Activated CD4-positive, alpha-beta memory T cell treated with anti-CD3 and anti-CD28 coated beads for 36 hours (primary cell): ENCODE measurements around the gene RMDN3. TPM values are rescaled to one million over a fixed set of nuclear protein-coding genes. Genes with fewer than 3 reads are reported as not detected.
A peak's percentile ranks its signal among the peaks of the same experiment; 100 is the strongest.

ENCODE experiments used
- CTCF ChIA-PET: fragments of 350-600 bp; sonication (Branson Sonifier 250); formaldehyde crosslinking; loops from one replicate; lab custom pipeline; 2021; ENCODE audit warnings: antibody characterized with exemption, inconsistent platforms; lab: Charles Lee
- POLR2A ChIA-PET: fragments of 350-600 bp; sonication (Branson Sonifier 250); formaldehyde crosslinking; loops from one replicate; lab custom pipeline; 2021; ENCODE audit warnings: antibody characterized with exemption; lab: Charles Lee
- DNase-seq: peaks from one replicate; pipeline ENCODE4 v3.0.0-alpha.2; 2020
- H3K27ac Mint-ChIP-seq: one replicate; pipeline ENCODE4 v1.8.0; 2021; ENCODE audit warnings: mixed read lengths
- H3K27me3 Mint-ChIP-seq: one replicate; pipeline ENCODE4 v1.8.0; 2021; ENCODE audit warnings: mixed read lengths
- H3K36me3 Mint-ChIP-seq: one replicate; pipeline ENCODE4 v1.8.0; 2021; ENCODE audit warnings: mixed read lengths
- H3K4me1 Mint-ChIP-seq: one replicate; pipeline ENCODE4 v1.8.0; 2021; ENCODE audit warnings: low read depth, mixed read lengths
- H3K4me3 Mint-ChIP-seq: one replicate; pipeline ENCODE4 v1.8.0; 2021; ENCODE audit warnings: mild to moderate bottlenecking, mixed read lengths
- H3K9me3 Mint-ChIP-seq: one replicate; pipeline ENCODE4 v1.8.0; 2021; ENCODE audit warnings: mixed read lengths
- intact Hi-C: fragments of 100-400 bp; cut with micrococcal nuclease; formaldehyde crosslinking; loops from one replicate; pipeline ENCODE4 v1.15.1; 2023
- total RNA-seq, 2 experiments: library from RNA; stranded (reverse); gene quantifications; one replicate each; pipeline ENCODE4 v1.2.3, GENCODE V29; 2021

RMDN3 gene
- total RNA-seq, 2 experiments from 2014 or later = 22.6 to 22.7 TPM

DNA sequence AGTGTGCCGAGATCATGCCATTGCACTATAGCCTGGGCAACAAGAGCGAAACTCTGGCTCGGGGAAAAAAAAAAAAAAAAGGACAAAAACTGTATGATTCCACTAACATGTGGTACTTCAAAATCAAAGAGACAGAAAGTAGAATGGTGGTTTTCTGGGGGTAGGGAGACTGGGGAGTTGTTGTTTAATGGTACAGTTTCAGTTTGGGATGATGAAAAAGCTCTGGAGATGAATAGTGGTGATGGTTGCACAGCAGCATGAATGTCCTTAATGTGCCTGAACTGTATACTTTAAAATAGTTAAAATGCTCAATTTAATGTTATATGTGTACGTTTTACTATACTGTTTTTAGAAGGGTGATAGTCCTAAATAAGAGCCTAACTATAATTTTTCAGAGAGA lies 32.7 kb downstream of the RMDN3 start:
- H3K27ac Mint-ChIP-seq = no peak overlapping the region
- no peaks in the 10 kb centered on the region for H3K27me3 Mint-ChIP-seq
- ChIA-PET CTCF (interaction anchor here (0.8 to 1.3 kb wide), 3 partner anchors 17 to 136 kb away, joined by 3 to 7 read pairs (median 3); no protein-coding TSS in a partner anchor), POLR2A (interaction anchor here (0.6 kb wide), 1 partner anchor 43 kb away, joined by 5 read pairs; no protein-coding TSS in a partner anchor)
- no peak overlapping the region for H3K4me3 Mint-ChIP-seq
- no peak for DNase-seq
- intact Hi-C loops = loop anchor here (2.0 kb wide), 1 partner anchor 28 kb away; the partner anchor contains the start of gene RAD51
- H3K9me3 Mint-ChIP-seq = no peaks in the 10 kb centered on the region
- H3K4me1 Mint-ChIP-seq = peaks cover 14% of the 10 kb centered on the region
- H3K36me3 Mint-ChIP-seq = peaks cover 31% of the 10 kb centered on the region

DNA sequence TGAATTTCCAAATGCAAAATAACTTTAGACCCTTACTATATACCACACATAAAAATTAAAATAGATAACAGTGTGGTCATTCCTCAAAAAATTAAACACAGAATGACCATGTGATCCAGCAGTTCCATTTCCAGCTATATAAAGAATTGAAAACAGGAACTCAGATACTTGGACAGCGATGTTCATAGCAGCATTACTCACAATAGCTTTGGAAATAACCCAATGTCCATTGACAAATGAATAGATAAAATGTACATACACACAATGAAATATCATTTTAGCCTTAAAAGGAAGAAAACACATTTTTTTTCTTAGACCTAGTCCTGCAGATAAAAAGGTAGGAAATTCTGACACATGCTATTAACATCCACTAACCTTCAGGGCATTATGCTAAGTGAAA lies 33.4 kb downstream of the RMDN3 start:
- peaks cover 14% of the 10 kb centered on the region for H3K4me1 Mint-ChIP-seq
- intact Hi-C loops = loop anchor here (2.0 kb wide), 1 partner anchor 27 kb away; the partner anchor contains the start of gene RAD51
- H3K4me3 Mint-ChIP-seq = no peak overlapping the region
- ChIA-PET CTCF (interaction anchor here (0.6 to 1.1 kb wide), 3 partner anchors 14 to 81 kb away, joined by 3 to 4 read pairs (median 3); no protein-coding TSS in a partner anchor), POLR2A (no interaction called here)
- no peaks in the 10 kb centered on the region for H3K27me3 Mint-ChIP-seq
- H3K27ac Mint-ChIP-seq = no peak overlapping the region
- no peaks in the 10 kb centered on the region for H3K9me3 Mint-ChIP-seq
- H3K36me3 Mint-ChIP-seq = peaks cover 33% of the 10 kb centered on the region
- DNase-seq = no peak

DNA sequence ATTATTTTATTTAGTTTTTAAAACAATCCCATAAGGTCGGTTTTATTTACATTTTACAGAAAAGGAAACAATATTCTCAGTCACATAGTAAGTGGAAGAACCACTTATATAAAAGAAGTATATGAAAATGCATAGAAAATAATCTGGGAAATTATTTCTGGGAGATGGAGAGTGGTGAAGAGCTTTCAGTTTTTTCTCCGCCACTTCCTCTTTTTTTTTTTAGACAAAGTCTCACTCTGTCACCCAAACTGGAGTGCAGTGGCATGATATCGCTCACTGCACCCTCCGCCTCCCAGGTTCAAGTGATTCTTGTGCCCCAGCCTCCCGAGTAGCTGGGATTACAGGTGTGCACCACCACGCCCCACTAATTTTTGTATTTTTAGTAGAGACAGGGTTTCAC lies 38.9 kb downstream of the RMDN3 start:
- CTCF ChIA-PET = no interaction called here
- H3K27me3 Mint-ChIP-seq = no peaks in the 10 kb centered on the region
- H3K4me1 Mint-ChIP-seq = no peaks in the 10 kb centered on the region
- H3K36me3 Mint-ChIP-seq = peaks cover 39% of the 10 kb centered on the region
- intact Hi-C loops = no loop called here
- H3K4me3 Mint-ChIP-seq = no peak overlapping the region
- no peaks in the 10 kb centered on the region for H3K9me3 Mint-ChIP-seq
- no peak for DNase-seq
- no peak overlapping the region for H3K27ac Mint-ChIP-seq
- POLR2A ChIA-PET = no interaction called here

DNA sequence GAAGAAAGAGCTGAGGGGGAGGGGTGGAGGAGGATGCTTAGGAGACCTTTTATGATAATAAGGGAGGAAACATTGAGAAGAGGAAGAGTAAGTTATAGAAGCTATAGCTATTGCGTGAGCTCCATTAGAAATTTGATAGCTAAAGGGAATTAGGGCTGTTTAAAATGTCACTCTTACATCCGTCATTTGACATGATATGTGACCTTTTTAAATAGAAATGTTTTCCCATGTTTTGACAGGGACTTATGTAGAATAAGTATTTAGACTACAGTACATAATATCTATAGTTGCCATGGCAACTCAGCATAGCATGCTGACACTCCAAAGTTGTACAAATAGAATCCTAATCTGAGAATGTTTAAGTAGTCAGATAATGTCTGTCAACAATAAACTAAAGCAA lies 40.9 kb downstream of the RMDN3 start:
- H3K36me3 Mint-ChIP-seq = peaks cover 43% of the 10 kb centered on the region

DNA sequence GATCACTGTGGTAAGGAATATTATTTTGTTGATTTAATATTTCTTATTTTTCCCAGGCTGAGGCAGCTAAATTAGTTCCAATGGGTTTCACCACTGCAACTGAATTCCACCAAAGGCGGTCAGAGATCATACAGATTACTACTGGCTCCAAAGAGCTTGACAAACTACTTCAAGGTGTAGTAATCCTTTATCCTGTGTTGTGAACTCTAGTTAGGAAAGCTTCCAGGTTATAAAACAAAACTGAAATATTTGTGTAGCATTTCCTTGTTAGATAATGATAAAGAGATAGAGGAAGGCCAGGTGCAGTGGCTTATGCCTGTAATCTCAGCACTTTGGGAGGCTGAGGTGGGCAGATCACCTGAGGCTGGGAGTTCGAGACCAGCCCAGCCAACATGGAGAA lies 48.9 kb downstream of the RMDN3 start:
- POLR2A ChIA-PET = interaction anchor here (1.6 kb wide), 1 partner anchor 11 kb away, joined by 5 read pairs; the partner anchor contains the start of gene RAD51
- Mint-ChIP-seq H3K27ac (no peak overlapping the region), H3K27me3 (no peaks in the 10 kb centered on the region), H3K4me3 (no peak overlapping the region), H3K36me3 (peaks cover 41% of the 10 kb centered on the region), H3K4me1 (no peaks in the 10 kb centered on the region), H3K9me3 (no peaks in the 10 kb centered on the region)
- DNase-seq = no peak
- intact Hi-C loops = no loop called here
- CTCF ChIA-PET = interaction anchor here (0.9 to 1.3 kb wide), 3 partner anchors 11 to 153 kb away, joined by 3 to 4 read pairs (median 3); partner anchors contain the start of gene RAD51

More for the DNA sequence above, 40.9 kb downstream of the RMDN3 start:
- Mint-ChIP-seq H3K27ac (no peak overlapping the region), H3K27me3 (no peaks in the 10 kb centered on the region), H3K4me1 (no peaks in the 10 kb centered on the region), H3K4me3 (no peak overlapping the region), H3K9me3 (no peaks in the 10 kb centered on the region)
- ChIA-PET CTCF (interaction anchor here (1.1 kb wide), 1 partner anchor 10 kb away, joined by 3 read pairs; no protein-coding TSS in a partner anchor), POLR2A (no interaction called here)
- intact Hi-C loops = no loop called here
- DNase-seq = no peak

DNA sequence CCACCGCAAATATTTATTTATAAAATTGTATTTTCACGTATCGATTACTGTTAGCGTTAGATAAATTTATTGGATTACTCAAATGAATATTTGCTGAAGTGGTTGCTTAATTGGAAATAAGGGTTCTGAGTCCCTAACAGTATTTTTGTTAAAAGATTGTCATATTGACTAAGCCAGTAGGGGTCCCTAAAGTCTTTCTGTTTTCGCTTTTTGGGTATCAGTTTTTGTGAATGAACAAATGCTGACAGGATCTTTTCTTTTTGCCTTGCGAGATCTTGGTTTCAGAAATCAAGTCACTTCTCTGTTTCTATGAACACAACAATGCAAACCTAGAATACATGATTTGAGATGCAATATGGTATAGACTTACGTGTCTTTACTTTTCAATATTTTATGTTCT lies 53.0 kb downstream of the RMDN3 start:
- ChIA-PET POLR2A (no interaction called here), CTCF (interaction anchor here (0.7 kb wide), 1 partner anchor 193 kb away, joined by 3 read pairs; no protein-coding TSS in a partner anchor)
- peaks cover 53% of the 10 kb centered on the region for H3K36me3 Mint-ChIP-seq
- no peak overlapping the region for H3K4me3 Mint-ChIP-seq
- H3K27ac Mint-ChIP-seq = no peak overlapping the region
- intact Hi-C loops = no loop called here
- H3K9me3 Mint-ChIP-seq = no peaks in the 10 kb centered on the region
- peaks cover 15% of the 10 kb centered on the region for H3K4me1 Mint-ChIP-seq
- no peak for DNase-seq
- H3K27me3 Mint-ChIP-seq = no peaks in the 10 kb centered on the region

DNA sequence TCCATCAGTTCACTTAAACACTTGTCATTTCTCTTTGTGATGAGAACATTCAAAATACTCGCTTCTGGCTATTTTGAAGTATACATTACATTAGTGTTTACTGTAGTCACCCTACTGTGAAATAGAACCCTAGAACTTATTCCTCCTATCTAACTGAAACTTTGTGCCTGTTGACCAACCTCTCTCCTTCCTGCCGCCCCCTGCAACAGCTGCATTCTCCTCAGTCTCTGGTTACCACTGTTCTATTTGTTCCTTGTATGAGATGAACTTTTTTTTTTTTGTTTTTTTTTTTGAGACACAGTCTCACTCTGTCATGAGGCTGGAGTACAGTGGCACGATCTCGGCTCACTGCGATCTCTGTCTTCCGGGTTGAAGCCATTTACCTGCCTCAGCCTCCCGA lies 57.1 kb downstream of the RMDN3 start:
- H3K4me3 Mint-ChIP-seq = no peak overlapping the region
- H3K9me3 Mint-ChIP-seq = no peaks in the 10 kb centered on the region
- intact Hi-C loops = loop anchor here (10.0 kb wide), 1 partner anchor 293 kb away; the partner anchor contains the start of gene IVD
- CTCF ChIA-PET = no interaction called here
- H3K27ac Mint-ChIP-seq = no peak overlapping the region
- POLR2A ChIA-PET = no interaction called here
- H3K36me3 Mint-ChIP-seq = peaks cover 50% of the 10 kb centered on the region
- no peak for DNase-seq
- H3K4me1 Mint-ChIP-seq = peaks cover 30% of the 10 kb centered on the region
- H3K27me3 Mint-ChIP-seq = no peaks in the 10 kb centered on the region

DNA sequence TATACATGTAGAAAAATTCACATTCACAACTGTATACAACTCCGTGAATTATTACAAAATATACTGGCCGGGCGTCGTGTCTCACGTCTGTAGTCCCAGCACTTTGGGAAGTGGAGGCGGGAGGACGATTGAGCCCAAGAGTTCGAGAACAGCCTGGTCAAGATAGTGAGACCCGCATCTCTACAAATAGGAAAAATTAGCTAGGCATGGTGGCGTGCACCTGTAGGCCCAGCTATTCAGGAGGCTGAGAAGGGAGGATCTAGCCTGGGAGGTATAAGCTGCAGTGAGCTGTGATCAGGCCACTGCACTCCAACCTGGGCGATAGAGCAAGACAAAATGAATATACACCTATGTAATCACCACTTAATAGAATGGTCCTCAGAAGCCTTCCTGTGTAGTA lies 58.8 kb downstream of the RMDN3 start:
- POLR2A ChIA-PET = interaction anchor here (1.2 to 2.5 kb wide), 3 partner anchors 68 to 127 kb away, joined by 3 to 18 read pairs (median 6); partner anchors contain the start of genes DNAJC17, GCHFR and RPUSD2
- H3K27ac Mint-ChIP-seq = no peak overlapping the region
- peaks cover 47% of the 10 kb centered on the region for H3K36me3 Mint-ChIP-seq
- no peaks in the 10 kb centered on the region for H3K9me3 Mint-ChIP-seq
- peaks cover 30% of the 10 kb centered on the region for H3K4me1 Mint-ChIP-seq
- no peak for DNase-seq
- peak overlapping the region; percentile 91 for H3K4me3 Mint-ChIP-seq
- no peaks in the 10 kb centered on the region for H3K27me3 Mint-ChIP-seq
- CTCF ChIA-PET = interaction anchor here (0.7 to 2.4 kb wide), 3 partner anchors 58 to 1361 kb away, joined by 3 to 11 read pairs (median 3); no protein-coding TSS in a partner anchor
- intact Hi-C loops = loop anchor here (10.0 kb wide), 1 partner anchor 291 kb away; the partner anchor contains the start of gene IVD

DNA sequence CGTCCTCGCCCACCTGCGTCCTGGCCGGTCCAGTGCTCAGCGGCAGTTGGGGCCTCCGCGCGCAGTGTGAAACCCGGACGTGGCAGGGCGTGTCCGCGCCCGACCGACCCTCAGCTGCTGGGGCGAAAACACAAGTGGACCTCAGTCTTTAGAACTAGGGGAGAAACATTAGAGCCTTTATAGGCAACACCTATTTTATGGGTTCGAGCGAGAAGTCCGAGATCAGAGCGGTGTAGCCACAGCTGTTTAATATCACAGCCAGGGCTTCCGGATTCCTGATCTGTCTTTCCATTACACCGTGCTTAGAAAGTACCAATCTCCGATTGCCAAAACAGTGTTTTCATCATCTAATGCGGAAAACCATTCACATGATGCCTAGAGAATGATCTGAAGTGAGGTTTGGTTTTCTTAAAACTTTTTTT lies 59.6 kb downstream of the RMDN3 start:
- intact Hi-C loops = loop anchor here (2.0 to 10.0 kb wide), 4 partner anchors 17 to 291 kb away; partner anchors contain the start of genes CCDC32 and IVD
- ChIA-PET CTCF (interaction anchor here (0.7 to 2.4 kb wide), 11 partner anchors 10 to 1362 kb away, joined by 3 to 17 read pairs (median 7); partner anchors contain the start of gene VPS18), POLR2A (interaction anchor here (1.0 to 2.5 kb wide), 14 partner anchors 10 to 535 kb away, joined by 3 to 18 read pairs (median 4); partner anchors contain the start of genes BUB1B, C15orf62, DNAJC17 and GCHFR)
- Mint-ChIP-seq H3K27ac (peak overlapping the region; percentile 98), H3K9me3 (no peaks in the 10 kb centered on the region), H3K27me3 (no peaks in the 10 kb centered on the region), H3K36me3 (peaks cover 42% of the 10 kb centered on the region), H3K4me3 (peak overlapping the region; percentile 91), H3K4me1 (peaks cover 30% of the 10 kb centered on the region)
- no peak for DNase-seq

DNA sequence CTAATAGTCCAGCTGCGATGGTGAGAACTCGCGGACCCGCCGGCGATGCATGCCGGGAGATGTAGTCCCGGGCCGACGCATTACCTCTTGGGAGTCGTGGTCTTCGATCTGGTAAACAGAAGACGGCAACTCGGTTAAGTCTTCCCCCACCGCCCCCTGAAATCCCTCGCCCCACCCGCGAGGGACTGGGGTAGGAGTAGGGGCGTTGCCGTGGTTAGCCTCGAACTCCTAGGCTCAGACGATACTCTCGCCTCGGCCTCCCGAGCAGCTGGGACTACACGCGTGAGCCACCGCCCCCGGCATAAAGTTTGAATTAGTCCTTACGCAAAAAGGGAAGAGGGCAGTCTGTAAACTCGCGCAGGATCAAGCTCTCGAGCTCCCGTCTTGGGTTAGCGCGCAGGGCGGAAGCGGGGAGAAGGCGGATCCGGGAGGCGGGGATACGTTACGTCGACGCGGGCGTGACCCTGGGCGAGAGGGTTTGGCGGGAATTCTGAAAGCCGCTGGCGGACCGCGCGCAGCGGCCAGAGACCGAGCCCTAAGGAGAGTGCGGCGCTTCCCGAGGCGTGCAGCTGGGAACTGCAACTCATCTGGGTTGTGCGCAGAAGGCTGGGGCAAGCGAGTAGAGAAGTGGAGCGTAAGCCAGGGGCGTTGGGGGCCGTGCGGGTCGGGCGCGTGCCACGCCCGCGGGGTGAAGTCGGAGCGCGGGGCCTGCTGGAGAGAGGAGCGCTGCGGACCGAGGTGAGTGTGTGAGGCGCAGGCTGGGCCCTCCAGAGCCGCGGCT lies 60.2 kb downstream of the RMDN3 start, which contains the start of gene RAD51:
RAD51 (plus strand) TSS at position 487 of the 781 bp plus-strand sequence. CDS start 3,585 bp downstream, outside the sequence.
- ChIA-PET CTCF (interaction anchor here (0.8 to 2.4 kb wide), 16 partner anchors 10 to 536 kb away, joined by 3 to 17 read pairs (median 6); partner anchors contain the start of genes CHP1, RHOV and VPS18), POLR2A (interaction anchor here (0.6 to 2.5 kb wide), 20 partner anchors 10 to 534 kb away, joined by 3 to 18 read pairs (median 4); partner anchors contain the start of genes BUB1B, C15orf62, DNAJC17 and GCHFR)
- H3K27ac Mint-ChIP-seq = peak within 1 kb of the TSS; percentile 98
- H3K9me3 Mint-ChIP-seq = no peaks in the 10 kb centered on the region
- intact Hi-C loops = loop anchor here (1.0 to 10.0 kb wide), 8 partner anchors 16 to 290 kb away; partner anchors contain the start of genes CCDC32, DNAJC17, IVD and RMDN3
- peaks cover 36% of the 10 kb centered on the region for H3K36me3 Mint-ChIP-seq
- DNase-seq = peak; percentile 96
- peak within 1 kb of the TSS; percentile 91 for H3K4me3 Mint-ChIP-seq
- no peaks in the 10 kb centered on the region for H3K27me3 Mint-ChIP-seq
- H3K4me1 Mint-ChIP-seq = peaks cover 27% of the 10 kb centered on the region
